ENCODE data around the gene STX2.

DNA sequence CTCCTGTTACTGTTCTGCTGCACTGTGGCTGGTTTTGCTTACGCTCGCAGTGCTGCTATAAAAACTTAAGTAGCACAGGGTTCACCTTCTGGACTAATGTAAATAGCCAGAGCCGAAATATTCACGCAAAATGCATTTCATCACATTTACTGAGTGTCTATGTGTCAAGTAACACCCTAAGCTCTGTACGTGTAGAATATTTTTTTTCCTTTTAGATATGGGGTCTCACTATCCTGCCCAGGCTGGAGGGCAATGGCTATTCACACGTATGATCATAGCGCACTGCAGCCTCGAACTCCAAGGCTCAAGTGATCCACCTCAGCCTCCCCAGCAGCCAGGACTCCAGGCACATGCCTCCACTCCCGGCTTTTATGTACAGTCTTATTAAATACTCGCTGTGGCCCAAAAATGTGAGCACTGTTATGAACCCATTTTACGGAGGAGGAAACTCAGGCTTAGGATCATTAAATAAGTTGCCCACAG lies 62.2 kb downstream of the STX2 start:
- TF ChIP-seq, protein P1, sequence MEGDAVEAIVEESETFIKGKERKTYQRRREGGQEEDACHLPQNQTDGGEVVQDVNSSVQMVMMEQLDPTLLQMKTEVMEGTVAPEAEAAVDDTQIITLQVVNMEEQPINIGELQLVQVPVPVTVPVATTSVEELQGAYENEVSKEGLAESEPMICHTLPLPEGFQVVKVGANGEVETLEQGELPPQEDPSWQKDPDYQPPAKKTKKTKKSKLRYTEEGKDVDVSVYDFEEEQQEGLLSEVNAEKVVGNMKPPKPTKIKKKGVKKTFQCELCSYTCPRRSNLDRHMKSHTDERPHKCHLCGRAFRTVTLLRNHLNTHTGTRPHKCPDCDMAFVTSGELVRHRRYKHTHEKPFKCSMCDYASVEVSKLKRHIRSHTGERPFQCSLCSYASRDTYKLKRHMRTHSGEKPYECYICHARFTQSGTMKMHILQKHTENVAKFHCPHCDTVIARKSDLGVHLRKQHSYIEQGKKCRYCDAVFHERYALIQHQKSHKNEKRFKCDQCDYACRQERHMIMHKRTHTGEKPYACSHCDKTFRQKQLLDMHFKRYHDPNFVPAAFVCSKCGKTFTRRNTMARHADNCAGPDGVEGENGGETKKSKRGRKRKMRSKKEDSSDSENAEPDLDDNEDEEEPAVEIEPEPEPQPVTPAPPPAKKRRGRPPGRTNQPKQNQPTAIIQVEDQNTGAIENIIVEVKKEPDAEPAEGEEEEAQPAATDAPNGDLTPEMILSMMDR (IDR thresholded peaks at IDR 0.05) = no peak
- no peak for TF ChIP-seq POLR2A (IDR thresholded peaks at IDR 0.05)
